ENCODE measurements around the gene TM4SF5. TPM values are rescaled to one million over a fixed set of nuclear protein-coding genes. Genes with fewer than 3 reads are reported as not detected.

Gene TM4SF5
- total RNA-seq, 3 donors from 2014 or later, result not detected

- Histone ChIP-seq H3K27ac (peak within 1 kb of the TSS; percentile 88 to 89), H3K9me3 (no peaks in the 10 kb centered on the region), H3K27me3 (no peaks in the 10 kb centered on the region), H3K4me1 (no peaks in the 10 kb centered on the region), H3K36me3 (no peaks in the 10 kb centered on the region), H3K4me3 (peak within 1 kb of the TSS; percentile 87 to 91 (median 89))
- intact Hi-C loops (cut with DNase I; ENCODE audit: low total_unique reads), result loop anchor here (10.0 kb wide), 1 partner anchor 145 kb away; no protein-coding TSS in a partner anchor
- TF ChIP-seq POLR2A (IDR thresholded peaks at IDR 0.05) (no peak), POLR2AphosphoS5 (IDR thresholded peaks at IDR 0.05) (peak in 2 of 3 donors; percentile 26 to 47), CTCF (IDR thresholded peaks at IDR 0.05) (no peak)
- DNase-seq (ENCODE audit: low spot score in 2 of 2), result peak; percentile 59 to 63
Measured at GRCh38 chr17:4739122-4740024, 32.3 kb upstream of the TM4SF5 start, which contains the start of the genes CXCL16 and ZMYND15. Gene CXCL16 (minus strand): TSS chr17:4739928. CDS start chr17:4739339, 589 bp downstream. Gene ZMYND15 (plus strand): TSS chr17:4739833. CDS start chr17:4740549, 716 bp downstream.

GRCh38 chr17:4740025-4740351 lies 31.7 kb upstream of the TM4SF5 start:
- Histone ChIP-seq H3K36me3 (no peaks in the 10 kb centered on the region), H3K27me3 (no peaks in the 10 kb centered on the region), H3K27ac (peak overlapping the region; percentile 88 to 89), H3K9me3 (no peaks in the 10 kb centered on the region), H3K4me3 (peak overlapping the region; percentile 87 to 91 (median 89)), H3K4me1 (no peaks in the 10 kb centered on the region)
- TF ChIP-seq CTCF (IDR thresholded peaks at IDR 0.05) (no peak), POLR2A (IDR thresholded peaks at IDR 0.05) (no peak), POLR2AphosphoS5 (IDR thresholded peaks at IDR 0.05) (no peak)
- intact Hi-C loops (cut with DNase I; ENCODE audit: low total_unique reads), result no loop called here
- no peak for DNase-seq (ENCODE audit: low spot score in 2 of 2)

- intact Hi-C loops (cut with DNase I; ENCODE audit: low total_unique reads), result no loop called here
- Histone ChIP-seq H3K27ac (peak overlapping the region in 1 of 2 donors; percentile 89), H3K4me1 (no peaks in the 10 kb centered on the region), H3K9me3 (no peaks in the 10 kb centered on the region), H3K4me3 (no peak overlapping the region), H3K27me3 (no peaks in the 10 kb centered on the region), H3K36me3 (no peaks in the 10 kb centered on the region)
- TF ChIP-seq CTCF (IDR thresholded peaks at IDR 0.05) (no peak), POLR2A (IDR thresholded peaks at IDR 0.05) (no peak)
- no peak for DNase-seq (ENCODE audit: low spot score in 2 of 2)
Measured at GRCh38 chr17:4740584-4740983, 31.1 kb upstream of the TM4SF5 start.

GRCh38 chr17:4741544-4741943 lies 30.1 kb upstream of the TM4SF5 start:
- Histone ChIP-seq H3K36me3 (no peaks in the 10 kb centered on the region), H3K9me3 (no peaks in the 10 kb centered on the region), H3K4me1 (no peaks in the 10 kb centered on the region), H3K27me3 (no peaks in the 10 kb centered on the region), H3K27ac (no peak overlapping the region), H3K4me3 (no peak overlapping the region)
- intact Hi-C loops (cut with DNase I; ENCODE audit: low total_unique reads), result no loop called here
- no peak for TF ChIP-seq CTCF (IDR thresholded peaks at IDR 0.05)
- DNase-seq (ENCODE audit: low spot score in 2 of 2), result no peak

- no peak for TF ChIP-seq POLR2A (IDR thresholded peaks at IDR 0.05)
- no peaks in the 10 kb centered on the region for H3K9me3 ChIP-seq
- no peak overlapping the region for H3K4me3 ChIP-seq
- H3K27ac ChIP-seq, result no peak overlapping the region
- no peaks in the 10 kb centered on the region for H3K4me1 ChIP-seq
- H3K27me3 ChIP-seq, result no peaks in the 10 kb centered on the region
- no peaks in the 10 kb centered on the region for H3K36me3 ChIP-seq
- DNase-seq (ENCODE audit: low spot score in 2 of 2), result no peak
- intact Hi-C loops (cut with DNase I; ENCODE audit: low total_unique reads), result no loop called here
Measured at GRCh38 chr17:4742133-4742532, 29.6 kb upstream of the TM4SF5 start.
